NCI-H82 treated with DMSO at 0.1 percent for 48 hours (cell line): Measurements from ENCODE around the gene ABHD10.
"Not testable (repeated sequence)": the region's sequence is repeated elsewhere in the genome, so short reads cannot be mapped to it uniquely, and the experiment has no call there.

Source experiments
- DNase-seq: peaks from one replicate; lab custom pipeline; 2025; ENCODE audit not compliant: unreplicated experiment; lab: John Stamatoyannopoulos, UW

ABHD10 gene

DNA sequence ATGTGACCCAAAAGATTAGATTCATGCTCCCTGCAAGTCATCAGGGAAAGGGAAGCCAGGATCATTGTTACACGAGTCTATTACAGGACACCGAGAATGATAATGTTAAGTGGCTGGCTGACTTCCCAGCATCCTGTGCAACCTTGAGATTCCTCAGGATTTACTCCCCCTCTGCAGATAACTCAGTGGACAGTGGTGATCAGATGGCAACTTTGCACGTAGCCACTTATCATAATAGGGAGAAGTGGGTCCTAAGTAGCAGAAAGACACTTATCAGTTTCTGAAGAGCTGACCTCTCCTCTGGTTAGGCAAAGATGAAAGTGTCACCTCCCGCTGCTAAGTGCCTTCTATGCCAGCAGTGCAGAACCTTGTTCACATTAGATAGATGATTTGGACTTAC is 49.0 kb downstream of the ABHD10 start:
- no peak for DNase-seq

DNA sequence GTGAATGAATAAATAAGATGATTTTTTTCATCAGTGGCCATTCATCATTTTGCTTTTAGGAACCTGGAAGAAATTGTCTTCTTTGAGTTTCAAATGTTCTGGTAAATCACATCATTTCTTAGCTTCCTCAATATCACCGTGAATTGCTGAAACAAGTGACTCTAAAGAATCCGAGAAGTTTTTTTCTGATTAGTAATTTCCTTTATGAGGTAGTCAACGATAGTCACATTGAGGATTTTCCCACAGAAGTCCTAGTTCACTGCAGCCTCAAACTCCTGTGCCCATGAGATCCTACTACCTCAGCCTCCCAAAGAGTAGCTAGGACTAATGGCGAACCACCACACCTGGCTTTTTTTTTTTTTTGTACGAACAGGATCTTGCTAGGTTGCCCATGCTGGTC is 52.1 kb downstream of the ABHD10 start:
- DNase-seq = no peak

DNA sequence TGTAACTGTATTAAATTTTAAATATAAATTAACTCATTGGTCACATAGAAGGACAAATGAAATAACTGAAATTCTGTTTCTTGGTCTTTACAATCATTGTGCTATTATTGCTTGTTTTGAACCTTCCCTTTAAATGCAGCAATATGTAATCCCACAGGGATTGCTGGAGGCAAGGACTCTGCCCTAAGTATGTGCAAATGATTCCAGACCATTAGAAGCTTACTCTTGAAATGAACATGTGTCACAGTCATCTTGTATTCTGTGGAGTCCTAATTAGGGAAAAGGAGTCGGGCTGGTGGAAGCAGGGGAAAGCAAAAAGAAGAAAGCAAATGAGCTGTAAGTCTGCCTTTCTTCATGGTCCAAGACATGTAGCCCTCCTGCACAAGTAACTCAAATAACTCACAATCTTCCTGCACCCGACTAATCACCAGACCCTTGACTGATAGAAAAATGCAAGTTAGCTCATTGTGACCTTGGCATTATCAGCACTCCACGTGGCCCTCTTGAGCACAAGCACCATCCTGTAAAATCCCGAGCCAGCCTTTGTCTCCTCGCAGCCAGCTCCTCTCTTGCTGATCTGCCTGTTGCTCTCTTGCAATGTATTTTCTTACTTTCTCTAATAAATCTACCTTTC is 53.4 kb downstream of the ABHD10 start:
- DNase-seq = no peak

DNA sequence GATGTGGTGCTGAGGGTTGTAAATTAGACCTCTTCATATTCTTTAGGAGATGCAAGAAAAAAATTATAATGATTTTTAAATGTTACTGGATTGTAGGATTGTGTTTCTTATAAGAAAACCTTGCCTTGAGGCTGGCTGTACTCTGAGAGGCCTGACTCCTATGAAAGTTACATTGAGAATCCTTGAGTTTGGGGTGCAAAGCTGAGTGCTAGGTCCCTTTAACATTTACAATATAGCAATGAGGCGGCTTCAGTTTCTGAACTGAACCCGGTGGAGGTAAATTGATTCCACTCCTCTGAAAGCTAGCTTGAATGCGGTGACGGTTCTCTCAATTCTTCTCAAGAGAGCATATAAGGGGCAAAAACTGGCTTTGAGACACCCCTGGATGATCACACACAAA is 55.6 kb downstream of the ABHD10 start, which contains the start of gene TMPRSS7:
Gene TMPRSS7, plus strand, starts transcription at position 301 of the 400 bp plus-strand sequence. CDS start 110 bp downstream, outside the sequence.
- DNase-seq = no peak

DNA sequence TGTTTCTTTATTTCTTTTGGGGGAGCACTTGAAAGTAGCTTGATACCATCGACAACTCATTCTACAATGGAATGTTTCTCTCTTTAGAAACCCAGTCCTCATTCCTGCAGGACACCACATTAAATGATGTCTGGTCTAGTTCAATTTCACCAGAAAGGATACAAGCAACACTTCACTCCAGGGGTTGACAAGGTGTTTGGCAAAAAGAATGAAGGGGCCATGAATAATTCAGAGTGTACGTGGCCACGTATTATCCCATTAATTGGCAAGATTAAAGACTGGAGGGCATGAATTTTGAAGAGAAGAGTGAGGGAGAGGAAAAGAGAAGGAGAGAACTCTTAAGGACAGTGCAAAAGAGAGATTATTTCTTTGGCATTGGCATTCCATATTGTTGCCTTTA is 56.4 kb downstream of the ABHD10 start:
- DNase-seq = no peak

DNA sequence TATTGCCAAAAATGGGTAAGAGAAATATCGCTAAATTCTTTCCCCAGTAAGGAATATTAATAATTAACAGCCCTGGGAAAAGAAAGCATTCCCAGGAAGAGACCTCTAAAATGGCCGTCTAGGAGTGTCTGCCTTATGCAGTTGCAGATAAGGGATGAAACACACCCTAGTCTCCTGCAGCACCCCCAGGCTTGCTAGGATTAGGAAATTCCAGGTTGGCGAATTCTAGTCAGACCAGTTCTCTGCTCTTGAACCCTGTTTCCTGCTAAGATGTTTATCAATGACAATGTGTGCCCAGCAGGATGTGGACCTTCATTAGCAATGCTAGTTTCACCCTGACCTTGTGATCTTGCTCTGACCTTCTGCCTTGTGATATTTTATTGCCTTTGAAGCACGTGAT is 58.4 kb downstream of the ABHD10 start:
- DNase-seq = not testable (repeated sequence)

DNA sequence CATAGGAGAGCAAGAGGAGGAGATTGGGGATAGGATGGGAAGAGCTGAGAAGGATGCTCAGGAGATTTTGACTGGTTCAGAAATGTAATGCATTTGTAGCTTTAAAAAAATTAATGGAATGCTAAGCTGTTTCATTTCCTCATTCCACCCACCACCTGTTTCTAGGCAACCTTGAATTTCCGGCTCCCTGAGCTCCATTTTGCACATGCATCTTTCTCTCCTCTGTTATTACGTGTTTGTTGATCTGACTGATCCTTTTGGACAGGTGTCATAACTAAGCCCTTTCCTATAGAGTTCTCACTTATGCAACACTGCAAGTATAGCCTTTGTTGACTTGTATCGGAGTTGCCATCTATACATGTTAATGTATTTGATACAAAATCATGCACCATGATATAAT is 60.0 kb downstream of the ABHD10 start:
- DNase-seq = no peak

DNA sequence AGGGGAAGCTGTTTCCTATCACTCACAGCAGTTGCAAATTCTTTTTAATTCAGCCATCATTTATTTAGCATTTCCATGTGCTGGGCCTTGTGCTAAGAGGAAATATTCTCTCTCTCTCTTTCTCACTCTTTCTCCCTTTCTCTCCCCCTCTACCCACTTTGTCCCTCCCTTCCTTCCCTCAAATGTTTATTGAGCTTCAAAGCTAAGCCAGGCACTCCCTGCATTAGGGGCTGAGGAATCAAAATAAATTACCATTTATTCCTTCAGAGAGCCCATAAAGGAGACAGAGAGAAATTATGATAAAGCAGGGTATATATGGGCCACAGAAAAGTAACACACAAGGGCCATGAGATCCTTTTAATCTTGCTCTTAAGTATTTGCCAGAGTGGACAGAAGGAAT is 62.5 kb downstream of the ABHD10 start:
- DNase-seq = no peak

DNA sequence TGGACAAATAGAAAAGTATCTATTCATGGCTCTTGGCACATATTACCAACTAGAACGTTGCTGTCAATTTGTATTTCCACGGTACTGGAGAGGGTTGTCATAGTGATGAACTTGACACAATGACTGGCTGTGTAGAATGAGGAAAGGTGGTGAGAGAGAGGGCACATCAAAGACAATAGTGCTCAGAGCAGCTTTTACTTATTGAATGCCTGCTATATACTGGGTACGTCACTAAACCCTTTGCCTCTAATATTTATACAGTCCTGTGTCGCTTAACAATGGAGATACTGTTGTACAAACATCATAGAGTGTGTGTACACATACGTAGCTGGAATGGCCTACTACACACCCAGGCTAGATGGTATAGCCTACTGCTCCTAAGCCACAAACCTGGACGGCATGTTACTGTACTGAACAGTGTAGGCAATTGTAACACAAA is 64.0 kb downstream of the ABHD10 start:
- no peak for DNase-seq
